Stimulated activated CD4-positive, alpha-beta T cell treated with anti-CD3 and anti-CD28 coated beads, Interleukin-15, amount 100 ng/mL, for 24 hours (primary cell): Measurements from ENCODE around the gene SYNJ2.

Source experiments
- DNase-seq: peaks from one replicate; pipeline ENCODE4 v3.0.0-alpha.2; 2020

The SYNJ2 gene

DNA sequence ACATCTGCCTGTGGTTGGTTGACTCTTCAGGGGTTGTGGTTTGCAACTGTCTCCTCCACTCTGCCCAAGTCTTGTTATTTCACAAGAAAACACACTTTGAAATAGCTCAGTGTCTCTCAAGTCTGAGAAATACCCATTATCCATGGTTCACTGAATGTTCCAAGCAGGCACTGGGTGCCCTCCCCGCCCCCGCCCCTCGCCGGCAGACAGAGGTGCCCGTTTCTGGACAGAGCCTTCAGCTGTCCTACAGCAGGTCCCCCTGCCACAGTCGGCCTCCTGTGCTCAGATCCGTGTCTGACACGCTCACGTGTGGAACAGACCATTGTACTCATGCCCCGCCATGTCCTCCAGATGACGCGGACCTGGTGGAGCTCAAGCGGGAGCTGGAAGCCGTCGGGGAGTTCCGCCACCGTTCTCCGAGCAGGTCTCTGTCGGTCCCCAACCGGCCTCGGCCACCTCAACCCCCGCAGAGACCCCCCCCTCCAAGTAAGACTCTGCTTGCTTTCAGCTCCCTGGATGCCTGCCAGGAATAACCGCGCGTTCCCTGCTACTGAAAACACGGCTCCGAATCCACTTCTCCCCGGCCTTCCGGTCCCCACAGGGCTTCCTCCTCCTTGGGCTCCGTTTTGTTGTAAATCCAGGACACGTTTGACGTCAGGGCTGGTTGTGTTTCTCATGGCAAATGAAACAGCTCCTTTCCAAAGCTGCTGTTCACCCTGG is 105.0 kb downstream of the SYNJ2 start:
- DNase-seq: no peak

DNA sequence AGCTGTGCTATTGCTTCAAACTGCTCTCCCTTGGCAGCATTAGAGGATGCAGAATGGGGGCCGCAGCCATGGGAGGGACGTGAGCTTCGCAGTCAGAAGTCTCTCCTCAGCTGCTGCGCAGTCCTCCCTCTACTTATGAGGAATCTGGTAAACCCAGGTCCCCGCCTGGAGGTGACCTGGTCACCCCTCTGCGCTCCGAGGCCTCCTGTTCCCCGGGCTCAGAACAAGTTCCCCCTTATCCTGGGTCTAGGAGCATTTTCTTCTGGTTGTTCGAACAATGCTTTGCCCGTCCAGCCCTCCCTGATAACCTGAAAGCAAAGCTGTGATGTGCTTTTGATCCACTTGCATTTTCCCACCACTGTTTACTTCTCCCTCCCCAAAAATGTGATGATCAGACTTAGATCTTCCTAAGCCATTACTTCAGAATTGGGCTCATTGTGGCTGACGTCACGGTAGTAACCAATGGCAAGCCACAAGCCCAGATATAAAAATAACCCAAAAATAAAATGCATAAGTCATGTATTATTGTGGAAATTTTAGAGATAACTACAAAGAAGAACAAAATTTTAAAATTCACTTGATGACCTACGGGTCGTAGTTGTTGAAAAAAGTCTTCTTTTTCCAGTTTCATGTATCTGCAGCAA is 105.7 kb downstream of the SYNJ2 start:
- DNase-seq: no peak

DNA sequence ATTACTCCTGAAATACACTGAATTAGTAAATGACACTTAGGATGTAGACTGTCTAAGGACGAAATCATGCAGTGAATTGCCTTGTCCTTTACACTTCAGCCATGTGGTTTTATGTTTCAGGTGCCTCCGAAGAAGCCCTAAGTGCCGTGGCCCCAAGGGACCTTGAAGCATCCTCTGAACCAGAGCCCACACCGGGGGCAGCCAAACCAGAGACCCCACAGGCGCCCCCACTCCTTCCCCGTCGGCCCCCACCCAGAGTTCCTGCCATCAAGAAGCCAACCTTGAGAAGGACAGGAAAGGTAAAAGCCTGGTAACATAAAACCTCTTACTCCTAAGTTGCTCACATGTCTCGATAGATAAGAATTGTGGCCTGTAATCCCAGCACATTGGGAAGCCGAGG is 111.1 kb downstream of the SYNJ2 start:
- DNase-seq: no peak

DNA sequence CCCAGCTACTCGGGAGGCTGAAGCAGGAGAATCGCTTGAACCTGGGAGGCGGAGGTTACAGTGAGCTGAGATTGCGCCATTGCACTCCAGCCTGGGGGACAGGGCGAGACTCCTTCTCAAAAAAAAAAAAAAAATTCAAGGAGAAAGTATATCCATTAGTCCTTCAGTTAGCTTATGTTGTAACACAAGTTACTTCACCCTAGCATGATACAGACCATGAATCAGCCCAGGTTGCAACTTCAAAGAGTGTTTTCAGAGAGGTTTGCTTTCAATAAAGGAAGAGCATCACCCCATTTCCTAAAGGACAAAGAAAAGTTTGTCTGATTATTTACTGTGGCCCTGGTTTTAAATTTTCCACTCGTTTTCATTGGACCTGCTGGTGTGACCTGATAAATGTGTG is 113.4 kb downstream of the SYNJ2 start:
- DNase-seq: no peak

- no peak for DNase-seq
Observed at GRCh38 chr6:158095671-158096070, 114.0 kb downstream of the SYNJ2 start.

GRCh38 chr6:158103228-158103627 is 121.6 kb downstream of the SYNJ2 start:
- DNase-seq: no peak

GRCh38 chr6:158104696-158105095 is 123.0 kb downstream of the SYNJ2 start:
- DNase-seq: no peak

DNA sequence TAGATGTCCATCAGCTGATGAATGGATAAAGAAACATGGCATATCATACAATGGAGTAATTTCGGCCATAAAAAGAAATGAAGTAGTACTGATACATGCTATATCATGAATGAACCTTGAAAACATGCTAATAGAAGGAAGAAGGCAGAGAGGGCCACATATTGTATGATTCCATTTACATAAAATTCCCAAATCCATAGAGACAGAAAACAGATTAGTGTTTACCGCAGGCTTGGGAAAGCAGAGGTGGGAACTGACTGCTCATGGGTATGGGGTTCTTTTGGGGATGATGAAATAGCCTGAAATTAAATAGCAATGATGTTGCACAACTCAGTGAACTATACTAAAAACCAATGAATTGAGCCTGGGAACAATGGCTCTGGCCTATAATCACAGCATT is 128.1 kb downstream of the SYNJ2 start:
- no peak for DNase-seq

- DNase-seq: no peak
Observed at GRCh38 chr6:158110986-158111385, 129.3 kb downstream of the SYNJ2 start.

GRCh38 chr6:158111987-158112386 is 130.3 kb downstream of the SYNJ2 start:
- no peak for DNase-seq

- no peak for DNase-seq
Observed at GRCh38 chr6:158113802-158114201, 132.1 kb downstream of the SYNJ2 start.

GRCh38 chr6:158115102-158115501 is 133.4 kb downstream of the SYNJ2 start:
- no peak for DNase-seq

- DNase-seq: no peak
Observed at GRCh38 chr6:158115508-158115907, 133.8 kb downstream of the SYNJ2 start.

GRCh38 chr6:158118886-158119285 is 137.2 kb downstream of the SYNJ2 start:
- DNase-seq: no peak

DNA sequence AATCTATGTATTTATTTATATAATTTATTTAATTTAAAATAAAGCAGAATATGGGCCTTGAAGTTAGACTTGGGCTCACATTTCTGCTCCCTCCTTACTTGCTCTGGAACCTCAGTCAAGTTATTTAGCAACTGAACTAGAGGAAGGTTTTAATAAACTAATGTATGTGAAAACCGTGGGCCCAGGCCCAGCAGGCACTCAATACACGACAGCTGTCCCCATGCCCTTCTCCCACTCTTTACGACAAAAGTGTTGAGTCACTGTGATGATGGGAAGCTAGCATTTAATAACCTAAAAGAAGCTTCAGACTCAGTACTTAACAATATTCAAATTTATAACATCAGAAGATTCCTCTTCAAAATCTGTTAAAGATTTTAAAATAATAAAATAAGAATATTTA is 139.7 kb downstream of the SYNJ2 start:
- DNase-seq: no peak

DNA sequence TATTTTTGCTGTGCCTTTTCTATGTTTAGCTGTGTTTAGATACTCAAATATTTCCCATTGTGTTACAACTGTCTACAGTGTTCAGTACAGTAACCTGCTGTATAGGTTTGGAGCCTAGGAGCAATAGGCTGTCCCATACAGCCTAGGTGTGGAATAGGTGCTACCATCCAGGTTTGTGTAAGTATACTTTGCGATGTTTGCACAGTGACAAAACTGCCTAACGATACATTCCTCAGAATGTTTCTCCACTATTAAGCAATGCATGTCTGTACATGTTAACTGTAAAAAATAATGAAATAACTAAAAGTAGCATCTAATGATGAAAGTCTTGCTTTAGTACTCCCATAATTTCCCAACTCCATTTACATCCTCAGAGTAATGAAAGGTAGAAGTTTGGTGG is 140.4 kb downstream of the SYNJ2 start:
- DNase-seq: no peak

- DNase-seq: no peak
Observed at GRCh38 chr6:158124288-158124687, 142.6 kb downstream of the SYNJ2 start.

DNA sequence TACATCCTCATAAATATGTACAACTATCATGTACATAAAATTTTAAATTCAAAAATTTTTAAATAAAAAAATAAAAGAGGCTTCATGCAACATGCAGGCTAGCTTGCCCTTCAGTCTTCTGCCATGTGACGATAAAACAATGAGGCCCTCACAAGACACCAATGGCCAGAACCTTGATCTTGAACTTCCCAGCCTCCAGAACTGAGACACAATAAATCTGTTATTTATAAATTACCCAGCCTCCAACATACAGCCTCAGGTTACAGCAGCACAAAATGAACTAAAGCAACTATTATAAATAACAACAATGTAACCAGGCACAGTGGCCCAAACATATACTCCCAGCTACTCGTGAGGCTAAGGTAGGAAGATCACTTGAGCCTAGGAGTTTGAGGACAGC is 143.6 kb downstream of the SYNJ2 start:
- no peak for DNase-seq

DNA sequence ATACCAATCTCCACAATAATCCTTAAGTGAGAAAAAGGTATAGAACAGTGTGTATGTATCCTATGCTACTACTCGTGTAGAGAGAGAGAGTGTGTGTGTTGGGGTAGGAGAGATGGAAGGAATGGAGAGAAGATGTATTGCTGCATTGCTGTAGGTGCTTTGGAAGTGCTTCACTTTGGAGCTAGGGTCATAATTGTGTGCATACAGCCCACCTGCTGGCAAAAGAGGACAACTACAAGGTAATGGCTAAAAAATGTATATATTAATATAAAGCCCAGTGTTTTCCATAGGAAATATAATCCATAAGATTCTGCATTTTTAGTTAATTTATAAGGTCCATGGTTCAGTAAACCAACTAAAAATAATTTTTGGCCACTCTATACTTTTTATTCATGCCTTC is 150.3 kb downstream of the SYNJ2 start:
- no peak for DNase-seq

GRCh38 chr6:158142789-158143188 is 161.1 kb downstream of the SYNJ2 start:
- DNase-seq: no peak

DNA sequence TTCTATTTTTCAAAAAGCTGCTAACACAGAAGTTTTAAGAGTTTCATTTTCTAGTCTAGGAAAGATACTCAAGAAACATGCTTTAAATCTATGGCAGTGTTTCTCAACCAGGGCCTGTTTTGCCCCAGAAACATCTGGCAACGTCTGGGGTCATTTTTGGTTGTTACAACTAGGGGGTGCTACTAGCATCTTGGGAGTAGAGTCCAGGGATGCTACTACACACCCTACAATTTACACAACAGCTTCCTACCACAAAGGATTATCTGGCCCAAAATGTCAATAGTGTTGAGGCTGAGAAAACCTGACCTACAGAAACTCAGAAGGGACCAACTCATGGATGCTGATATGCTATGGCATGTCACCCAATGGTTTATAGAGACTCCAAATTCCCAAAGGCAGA is 162.0 kb downstream of the SYNJ2 start:
- DNase-seq: no peak
